ENCODE results near the gene GALNT9.
"Not testable (repeated sequence)": the region's sequence is repeated elsewhere in the genome, so short reads cannot be mapped to it uniquely, and the experiment has no call there.

Gene GALNT9

DNA sequence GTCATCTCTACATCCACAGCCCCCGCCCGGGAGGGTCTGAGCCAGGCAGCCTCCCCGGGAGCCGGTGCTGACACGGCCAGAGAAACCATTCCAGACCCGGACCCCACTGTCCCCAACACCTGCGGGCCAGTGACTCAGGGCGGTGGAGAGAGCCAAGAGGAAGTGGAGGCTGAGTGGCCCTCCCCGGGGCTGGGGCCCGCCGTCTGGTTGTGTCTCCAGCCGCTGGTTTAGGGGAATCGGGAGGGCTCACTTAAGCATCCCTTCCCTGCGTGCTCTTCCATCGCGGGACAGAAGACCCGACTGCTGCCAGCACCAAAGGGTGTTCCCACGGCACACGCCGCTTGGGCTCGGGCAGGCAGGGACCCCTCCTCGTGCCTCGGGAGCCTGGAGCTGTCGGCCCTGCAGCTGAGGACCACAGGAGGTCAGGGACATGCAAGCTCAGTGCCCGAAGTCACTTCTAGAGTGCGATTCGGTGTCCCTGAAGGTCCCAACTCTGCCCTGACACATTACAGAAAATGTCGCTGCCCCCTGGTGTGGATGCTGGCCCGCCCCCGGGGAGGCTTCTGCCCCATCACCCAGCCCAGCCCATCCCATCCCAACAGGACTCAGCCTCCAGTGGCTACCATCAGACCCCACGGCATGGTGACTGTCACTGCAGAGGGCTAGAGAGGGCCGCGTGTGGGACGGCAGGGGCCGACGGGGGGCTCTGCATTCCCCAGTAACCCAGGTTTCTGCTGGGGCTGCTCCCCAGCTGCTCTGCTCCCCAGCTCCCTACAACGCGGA lies 50.8 kb downstream of the GALNT9 start:
- DNase-seq, result no peak

DNA sequence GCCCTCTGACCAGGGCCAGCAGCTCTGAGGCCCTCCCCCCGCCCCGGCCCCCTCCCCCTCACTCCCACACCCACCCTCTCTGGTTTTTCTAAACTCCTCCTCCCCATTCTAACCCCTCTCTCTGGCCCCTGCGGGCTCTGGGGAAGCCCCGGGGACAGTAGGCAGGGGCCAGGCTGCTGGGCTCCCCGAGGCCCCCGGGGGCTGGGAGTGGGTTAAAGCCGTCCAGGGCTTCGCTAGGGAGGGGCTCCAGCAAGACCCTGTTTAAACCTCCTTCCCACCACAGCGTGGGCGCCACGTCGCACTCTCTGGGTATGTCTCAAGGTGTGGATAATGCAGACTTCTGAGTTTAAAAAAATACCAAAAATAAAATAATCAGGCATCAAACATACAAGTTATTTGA lies 51.4 kb downstream of the GALNT9 start:
- DNase-seq, result no peak

DNA sequence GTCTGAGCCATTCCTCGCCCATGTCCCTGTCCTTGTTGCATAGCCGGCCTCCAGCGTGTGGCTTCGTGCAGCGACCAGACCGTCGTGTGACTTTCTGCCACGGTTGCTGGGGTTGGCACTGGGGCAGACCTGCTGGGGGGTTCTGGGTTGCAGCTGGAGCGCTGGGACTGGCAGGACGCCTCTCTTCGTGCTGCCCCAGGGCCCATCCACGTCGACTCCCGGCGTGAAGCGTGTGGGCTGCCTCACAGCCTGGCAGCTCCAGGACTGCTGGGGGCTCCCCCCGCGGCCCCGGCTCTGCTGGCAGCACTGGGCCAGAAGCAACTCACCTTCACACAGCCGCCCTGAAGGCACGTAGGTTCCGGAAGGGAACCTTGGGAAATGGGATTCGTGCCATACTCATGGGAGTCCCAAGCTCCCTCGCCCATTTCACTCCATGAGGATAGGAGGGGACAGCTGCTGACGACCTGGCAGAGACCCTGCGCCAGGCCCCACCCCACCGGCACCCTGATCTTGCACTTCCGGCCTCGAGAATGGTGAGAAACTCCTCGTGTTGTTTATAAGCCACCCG lies 51.9 kb downstream of the GALNT9 start:
- DNase-seq, result no peak

DNA sequence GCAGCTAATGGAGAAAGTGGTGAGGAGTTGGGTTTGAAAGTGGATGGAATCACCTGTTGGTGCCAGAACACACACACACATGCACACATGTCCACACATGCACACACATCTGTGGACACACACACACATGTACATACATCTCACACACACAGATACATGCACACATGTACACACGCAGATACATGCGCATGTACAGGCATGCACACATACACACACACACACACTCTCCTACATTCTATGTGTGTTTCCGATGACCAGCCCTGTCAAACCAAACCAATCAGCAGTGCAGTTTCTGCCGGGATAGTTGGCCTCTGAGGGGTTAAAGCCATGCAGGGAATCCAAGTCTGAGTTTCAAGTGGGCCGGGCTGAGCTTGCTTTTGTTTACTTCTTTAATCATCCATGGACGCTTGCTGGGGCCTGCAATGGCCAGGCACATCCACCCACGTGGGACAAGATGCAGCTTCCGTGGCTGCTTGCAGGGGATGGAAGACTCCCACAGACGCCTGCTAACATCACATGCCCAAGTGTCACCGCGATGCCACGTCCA lies 52.5 kb downstream of the GALNT9 start:
- DNase-seq, result no peak

DNA sequence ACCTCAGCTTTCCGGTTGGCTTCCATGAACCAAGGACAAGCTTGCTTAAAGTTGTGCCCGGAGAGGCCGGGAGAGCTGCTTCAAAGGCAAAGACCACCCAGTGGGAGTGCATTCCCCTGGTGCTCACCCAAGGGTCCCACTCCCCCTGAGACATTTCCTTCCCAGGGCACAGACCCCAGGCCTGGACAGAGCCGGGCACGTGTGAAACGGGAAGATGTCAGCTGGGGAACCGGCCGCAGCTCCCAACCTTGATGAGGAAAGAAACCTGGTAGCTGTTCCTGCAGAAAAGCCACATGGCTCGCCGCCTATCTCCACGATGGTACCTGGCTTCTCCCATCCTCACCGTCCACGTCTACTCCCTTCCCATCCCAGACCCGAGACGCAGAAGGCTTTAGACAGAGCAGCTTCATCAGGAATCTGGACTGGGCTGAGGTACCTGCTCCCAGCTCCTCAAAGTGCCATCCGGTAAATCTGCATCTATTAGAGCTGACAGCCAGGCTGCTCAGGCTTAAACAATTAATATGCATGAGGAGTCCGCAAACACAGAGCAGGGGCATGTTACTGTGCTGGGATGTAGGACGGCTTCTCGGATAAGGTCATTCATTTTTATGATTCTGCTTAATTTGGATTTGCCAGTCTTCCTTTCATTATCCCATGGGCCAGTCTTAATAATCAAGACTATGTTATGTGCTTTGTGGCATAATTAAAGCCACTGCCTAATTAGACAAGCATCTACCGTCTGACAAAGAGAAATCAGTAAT lies 53.1 kb downstream of the GALNT9 start:
- no peak for DNase-seq

DNA sequence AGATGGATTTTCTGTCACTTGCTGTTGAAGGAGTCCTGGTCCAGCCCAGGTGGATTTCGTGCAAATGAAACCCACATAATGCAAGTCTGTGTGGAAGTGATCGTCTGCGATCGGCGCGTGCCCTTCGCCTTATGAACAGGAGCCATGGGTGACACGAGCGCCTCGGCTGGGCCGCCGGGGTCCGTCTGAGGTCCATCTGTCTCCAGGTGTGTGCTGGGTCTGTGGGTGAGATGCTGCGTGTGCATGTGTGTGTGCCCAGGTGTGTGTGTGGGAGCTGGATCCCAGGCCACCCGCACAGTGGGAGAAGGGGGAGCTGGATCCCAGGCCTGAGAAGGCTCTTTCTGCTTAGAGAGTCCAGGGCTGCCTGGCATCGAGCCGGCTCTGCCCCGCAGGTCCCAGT lies 53.8 kb downstream of the GALNT9 start:
- no peak for DNase-seq

DNA sequence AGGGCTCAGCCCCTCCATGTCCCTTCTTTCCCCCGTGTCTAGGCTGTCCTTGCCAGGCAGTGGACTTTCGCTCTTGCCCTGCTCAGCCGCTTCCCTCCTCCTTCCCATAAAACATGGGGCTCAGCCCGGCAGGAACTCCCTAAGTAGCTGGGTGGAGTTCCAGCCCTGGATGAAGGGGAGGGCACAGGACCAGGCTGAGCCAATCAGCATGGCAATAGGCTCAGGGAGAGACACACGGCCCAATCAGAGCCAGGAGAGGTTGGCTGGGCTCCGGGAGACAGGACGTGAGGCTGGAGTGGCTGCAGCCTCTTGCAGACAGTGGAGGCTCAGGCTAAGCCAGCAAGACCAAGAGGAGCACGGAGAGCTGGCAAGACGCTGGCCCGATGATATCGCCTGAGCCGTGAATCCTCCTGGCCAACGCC lies 54.3 kb downstream of the GALNT9 start:
- DNase-seq, result peak; percentile 10

DNA sequence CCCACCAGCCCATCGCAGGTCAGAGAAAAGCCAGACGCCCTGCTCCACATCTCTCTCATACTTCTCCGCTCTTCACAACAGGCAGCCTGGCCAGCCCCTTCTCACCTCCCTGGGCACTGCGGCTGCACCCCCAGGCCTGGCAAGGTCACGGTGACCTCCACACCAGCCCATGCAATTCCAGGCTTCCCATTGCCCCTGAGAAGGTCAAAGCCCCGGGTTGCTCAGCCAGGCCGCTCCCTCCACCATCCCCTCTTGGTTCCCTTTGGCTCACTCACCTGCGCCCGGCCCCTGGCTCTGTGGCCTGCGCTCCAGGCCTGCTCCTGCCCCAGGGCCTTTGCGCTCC lies 55.4 kb downstream of the GALNT9 start:
- DNase-seq, result no peak

DNA sequence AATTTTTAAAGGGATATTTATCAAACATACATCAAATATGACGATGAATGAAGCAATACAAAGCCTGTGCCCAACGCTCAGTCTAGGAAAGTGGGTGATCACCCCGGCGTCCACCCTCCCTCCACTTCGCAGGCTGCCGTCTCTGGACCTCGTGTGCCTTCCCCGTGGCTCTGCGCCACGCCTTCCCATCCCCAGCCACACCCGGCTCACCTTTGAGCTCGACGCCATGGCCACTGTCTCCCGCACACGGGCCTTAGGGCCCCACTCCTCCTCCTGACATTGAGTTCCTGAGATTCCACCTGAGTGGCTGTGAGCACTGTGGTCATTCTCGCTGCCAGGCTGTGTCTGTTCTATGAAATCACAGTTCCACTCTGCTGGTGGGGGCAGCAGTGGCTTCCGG lies 56.7 kb downstream of the GALNT9 start:
- DNase-seq, result no peak

DNA sequence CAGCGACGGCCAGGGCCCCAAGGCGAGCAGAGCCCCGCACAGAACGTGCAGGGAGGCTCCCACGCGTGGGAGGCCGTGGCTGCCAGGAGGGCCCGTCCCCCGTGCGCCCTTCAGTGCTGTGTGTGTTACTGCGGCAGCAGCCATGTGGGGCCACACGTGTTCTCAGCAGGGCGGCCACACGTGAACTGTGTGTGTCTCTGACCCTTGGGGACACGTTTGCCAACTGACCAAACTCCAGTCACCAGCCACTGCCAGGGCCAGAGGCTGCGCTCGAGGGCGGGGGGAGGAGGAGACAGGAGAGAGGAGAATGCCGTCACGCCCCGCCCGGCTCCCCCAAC lies 57.7 kb downstream of the GALNT9 start:
- DNase-seq, result no peak

DNA sequence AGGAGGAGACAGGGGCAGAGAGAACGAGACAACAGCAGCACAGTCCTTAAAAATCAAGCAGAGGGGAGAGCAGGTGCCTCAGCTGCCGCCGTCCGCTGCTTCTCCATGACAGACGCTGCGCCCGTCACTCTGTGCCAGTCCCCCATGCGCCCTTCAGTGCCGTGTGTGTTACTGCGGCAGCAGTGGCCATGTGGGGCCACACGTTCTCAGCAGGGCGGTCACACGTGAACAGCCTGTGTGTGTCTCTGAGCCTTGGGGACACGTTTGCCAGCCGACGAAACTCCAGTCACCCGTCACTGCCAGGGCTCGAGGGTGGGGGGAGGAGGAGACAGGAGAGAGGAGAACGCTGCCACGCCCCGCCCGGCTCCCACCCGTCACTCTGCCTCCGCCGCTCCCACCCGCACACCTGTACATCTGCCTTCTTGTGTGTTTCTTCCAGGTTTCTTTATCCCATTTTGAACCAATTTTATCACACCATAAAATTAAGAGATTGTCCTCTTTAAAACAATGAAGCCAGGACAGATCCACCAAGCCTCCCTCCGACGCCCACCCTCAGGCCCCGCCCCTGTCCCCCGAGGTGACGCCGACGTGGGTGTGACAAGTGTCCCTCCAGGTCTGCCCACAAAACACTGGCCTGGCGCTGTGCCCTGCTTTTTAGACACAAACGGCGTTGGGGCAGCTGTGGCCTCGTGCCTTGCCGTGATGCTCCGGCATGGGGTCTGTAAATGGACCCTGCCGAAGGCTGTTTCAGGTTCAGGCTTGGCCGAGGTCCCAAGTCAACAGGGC lies 58.2 kb downstream of the GALNT9 start:
- DNase-seq, result no peak

DNA sequence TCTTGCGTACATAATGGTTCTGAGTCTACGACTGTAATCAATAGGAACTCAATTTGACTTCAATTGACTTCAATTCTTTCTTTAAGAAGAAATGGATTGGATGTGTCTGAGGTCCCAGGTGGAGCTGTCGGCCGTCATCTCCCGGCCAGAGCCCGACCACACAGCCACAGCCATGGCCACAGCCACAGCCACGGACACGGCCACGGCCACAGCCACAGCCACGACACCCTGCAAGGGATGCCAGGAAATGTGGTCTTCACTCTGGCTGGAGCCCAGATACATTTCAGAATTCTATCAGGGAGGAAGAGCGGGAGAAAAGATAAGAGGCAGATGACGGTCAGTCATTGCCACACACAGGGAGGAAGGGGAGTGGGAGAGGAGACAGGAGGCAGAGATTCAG lies 58.9 kb downstream of the GALNT9 start:
- DNase-seq, result no peak

DNA sequence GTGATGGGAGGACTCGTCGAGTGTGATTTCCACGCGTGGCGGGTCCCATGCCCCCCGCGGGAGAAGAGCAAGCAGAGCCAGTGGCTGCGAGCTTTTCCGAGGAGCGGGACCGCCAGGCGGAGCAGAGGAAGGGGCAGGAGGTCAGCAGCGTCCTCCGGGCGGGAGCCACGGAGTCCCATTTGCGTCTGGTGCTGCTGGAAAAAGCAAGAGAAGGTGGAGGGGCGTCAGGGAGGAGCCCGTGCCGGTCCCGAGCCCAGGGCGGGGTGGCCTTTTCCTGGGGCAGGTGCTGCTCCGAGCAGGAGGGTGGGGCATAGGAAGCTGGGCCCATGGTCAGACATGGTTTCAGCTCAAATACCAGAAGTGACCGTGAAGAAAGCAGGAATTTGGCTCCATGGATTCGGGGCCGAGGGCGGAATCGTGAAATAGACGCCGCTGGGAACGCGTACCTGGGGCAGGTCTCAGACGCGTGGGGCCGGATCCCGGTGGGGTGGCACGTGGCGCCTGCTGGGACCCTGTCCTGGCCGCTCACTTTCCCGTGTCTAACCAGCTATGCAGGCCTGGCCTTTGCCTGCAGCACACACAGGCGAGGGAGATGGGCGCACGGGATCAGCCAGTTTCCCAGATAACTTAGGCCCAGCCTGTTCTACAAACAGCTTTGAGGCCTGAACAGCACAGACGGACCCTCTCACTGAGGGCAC lies 60.0 kb downstream of the GALNT9 start:
- DNase-seq, result no peak

DNA sequence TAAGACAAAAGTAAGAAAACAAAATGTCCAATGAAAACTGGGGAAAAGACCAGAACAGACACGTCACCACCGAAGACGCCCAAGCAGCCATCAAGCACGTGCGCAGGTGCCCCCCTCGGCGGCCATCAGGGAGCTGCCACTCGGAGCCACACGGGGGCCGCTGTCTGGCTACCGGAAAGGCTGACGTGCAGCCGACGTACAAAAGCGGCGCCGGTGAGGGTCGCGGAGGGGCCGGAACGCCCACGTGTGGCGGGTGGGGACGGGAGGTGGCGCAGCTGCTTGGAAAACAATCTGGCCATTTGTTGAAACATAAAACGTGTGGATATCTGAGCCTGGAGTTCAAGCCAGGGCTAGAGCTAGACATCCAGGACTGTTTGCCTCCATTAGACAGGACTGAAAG lies 60.7 kb downstream of the GALNT9 start:
- no peak for DNase-seq

DNA sequence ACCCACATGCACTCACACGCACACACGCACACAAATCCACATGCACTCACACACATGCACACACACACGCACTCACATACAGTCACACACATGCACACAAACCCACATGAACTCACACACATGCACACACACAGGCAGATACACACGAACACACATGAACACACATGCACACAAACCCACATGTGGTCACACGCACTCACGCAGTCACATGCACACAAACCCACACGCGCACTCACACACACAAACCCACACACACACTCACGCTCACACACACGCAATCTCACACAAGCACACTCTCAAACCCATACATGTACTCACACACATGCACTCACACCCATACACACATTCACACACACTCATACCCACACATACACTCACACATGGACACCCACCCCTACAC lies 61.5 kb downstream of the GALNT9 start:
- no peak for DNase-seq

DNA sequence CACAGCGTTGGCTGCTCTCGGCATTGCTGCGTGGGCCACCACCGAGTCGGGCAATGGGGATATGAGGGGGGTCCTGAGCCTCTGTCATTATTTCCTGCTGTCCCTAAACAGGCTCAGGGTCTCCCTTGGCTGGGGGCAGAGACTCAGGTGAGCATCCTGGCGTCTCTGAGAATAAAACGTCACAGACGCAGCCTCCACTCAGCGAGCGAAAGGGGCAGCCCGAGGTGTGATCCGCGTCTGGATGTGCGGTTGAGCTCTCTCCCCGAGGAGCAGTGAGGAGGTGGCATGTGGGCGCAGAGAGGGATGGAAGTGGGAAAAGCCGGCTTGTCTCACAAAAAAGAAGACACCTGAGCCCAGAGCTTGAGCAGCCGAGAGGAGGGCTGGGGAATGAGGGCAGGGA lies 62.6 kb downstream of the GALNT9 start:
- DNase-seq, result no peak

DNA sequence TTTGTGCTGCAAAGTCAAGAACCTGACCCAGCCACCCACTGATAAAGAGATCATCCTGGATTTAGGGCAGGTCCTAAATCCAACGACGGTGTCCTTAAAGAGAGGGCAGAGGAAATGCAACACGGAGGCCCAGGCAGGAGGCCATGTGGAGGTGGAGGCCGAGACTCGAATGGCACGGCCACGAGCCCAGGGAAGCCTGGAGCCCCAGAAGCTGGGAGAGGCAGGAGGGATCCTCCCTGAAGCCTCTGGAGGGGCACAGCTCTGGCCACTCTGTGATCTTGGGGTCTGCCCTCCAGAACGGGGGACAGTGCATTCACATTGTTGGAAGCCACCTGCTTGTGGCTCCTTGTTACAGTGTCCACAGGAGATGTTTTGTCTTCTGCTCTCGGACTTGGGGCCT lies 63.0 kb downstream of the GALNT9 start:
- DNase-seq, result no peak

DNA sequence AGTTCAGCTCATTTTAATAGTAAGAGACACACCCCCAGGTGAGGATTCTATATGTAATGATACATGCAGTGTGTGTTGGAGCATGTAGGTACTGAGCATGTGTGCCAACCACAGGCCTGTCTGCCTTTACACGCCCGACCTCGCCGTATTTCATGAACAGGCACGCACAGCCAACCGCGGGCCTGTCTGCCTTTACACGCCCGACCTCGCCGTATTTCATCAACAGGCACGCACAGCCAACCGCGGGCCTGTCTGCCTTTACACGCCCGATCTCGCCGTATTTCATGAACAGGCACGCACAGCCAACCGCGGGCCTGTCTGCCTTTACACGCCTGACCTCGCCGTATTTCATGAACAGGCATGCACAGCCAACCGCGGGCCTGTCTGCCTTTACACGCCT lies 63.6 kb downstream of the GALNT9 start:
- DNase-seq, result not testable (repeated sequence)

DNA sequence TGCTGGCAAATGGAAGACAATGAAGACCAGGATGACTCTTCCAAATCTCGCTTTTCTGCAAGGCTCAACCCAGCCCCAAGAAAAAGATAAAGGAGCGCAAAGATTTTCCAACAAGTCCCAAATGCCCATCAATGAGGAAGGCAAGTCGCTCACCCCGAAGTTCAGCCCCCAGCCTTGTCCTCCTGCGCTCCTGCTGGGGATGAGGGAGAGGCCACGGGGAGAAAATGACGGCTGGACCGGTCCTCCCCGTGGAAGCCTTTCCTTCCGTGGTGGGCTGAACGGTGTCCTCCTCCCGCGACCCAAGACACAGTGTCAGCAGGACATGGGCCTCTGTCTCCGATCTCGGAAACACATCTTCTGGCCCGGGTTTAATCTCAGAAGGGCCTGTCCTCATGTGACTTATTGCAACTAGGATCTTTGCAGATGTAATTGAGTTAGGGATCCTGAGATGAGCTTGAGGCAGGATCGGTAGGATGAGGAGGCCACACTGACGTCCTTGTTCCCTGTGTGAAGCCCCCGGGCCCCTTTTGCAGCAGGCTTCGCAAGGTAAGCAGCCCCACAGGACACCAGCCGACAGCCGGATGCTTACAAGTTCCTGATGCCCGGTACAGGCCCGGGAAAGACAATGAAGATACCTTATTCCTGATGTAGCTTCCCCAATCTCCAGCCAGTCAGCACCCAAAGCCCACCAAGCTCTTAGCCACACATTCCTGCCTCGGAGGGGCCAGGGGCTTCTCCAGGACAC lies 64.2 kb downstream of the GALNT9 start:
- no peak for DNase-seq

DNA sequence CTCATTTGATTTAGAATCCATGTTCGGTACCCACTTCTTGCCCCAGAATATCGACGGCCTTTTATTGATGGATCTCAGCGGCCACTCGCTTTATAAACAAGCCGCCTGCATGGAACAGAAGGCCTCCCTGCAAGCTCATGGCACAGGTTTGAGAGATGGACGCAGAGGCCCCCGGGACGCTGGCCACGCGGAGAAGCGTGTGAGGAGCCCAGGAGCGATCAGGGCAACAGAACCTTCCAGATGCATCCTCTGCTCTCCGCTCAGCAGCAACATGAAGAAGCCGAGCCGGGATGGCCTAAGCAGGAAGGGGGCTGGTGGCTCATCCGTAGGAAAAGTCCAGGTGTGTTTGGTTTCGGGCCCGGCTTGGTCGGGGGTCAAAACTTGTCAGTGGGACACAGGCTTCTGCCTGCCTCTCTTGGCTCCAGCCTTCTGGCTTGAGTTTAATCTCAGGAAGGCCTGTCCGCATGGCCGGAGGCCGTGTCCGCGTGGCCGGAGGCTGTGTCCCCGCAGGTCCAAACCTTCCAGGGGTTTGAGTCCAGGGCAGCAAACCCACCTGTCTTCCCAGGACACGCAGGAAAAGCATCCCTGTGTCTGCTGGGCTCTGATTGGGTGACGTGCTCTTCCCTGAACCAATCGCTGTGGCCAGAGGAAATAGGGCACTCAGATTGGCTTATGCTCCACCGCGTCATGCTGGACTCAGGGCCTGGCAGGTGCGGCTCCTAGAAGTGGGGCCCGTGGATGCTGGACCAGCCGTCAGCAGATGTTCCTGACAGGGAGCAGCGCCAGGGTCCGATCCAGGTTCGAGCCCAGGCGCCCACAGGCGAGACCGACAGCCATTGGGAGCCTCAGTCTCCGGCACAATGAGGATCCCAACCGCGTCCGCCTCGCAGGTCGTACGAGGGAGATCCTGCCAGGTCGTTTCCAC lies 65.0 kb downstream of the GALNT9 start:
- DNase-seq, result no peak

Measured in NCI-H2227 treated with DMSO at 0.1 percent for 48 hours (cell line).